K562 (cell line): ENCODE measurements around the gene DAZAP1. TPM values are rescaled to one million over a fixed set of nuclear protein-coding genes. Genes with fewer than 3 reads are reported as not detected.
A peak's percentile ranks its signal among the peaks of the same experiment; 100 is the strongest.

Source experiments
- ATF3 ChIP-seq, 2 experiments: fragments of 450-650 bp in 1 of 2; sonication (generic) in 1 of 2; formaldehyde crosslinking in 1 of 2; IDR thresholded peaks in 1 of 2; conservative IDR thresholded peaks in 1 of 2; 2 replicates each; pipeline versions ENCODE4 v1.6.1 to v1.8.1; 2016 to 2023; ENCODE audit warnings: mild to moderate bottlenecking in 2 of 2, moderate library complexity in 2 of 2, inconsistent platforms in 1 of 2, missing genetic modification reagents in 1 of 2
- BRCA1 ChIP-seq, 2 experiments: fragments of 450-650 bp in 1 of 2; sonication (generic) in 1 of 2; formaldehyde crosslinking in 1 of 2; IDR thresholded peaks; 2 replicates each; pipeline versions ENCODE4 v1.5.0 to v1.6.1; 2017 to 2020; ENCODE audit warnings: mild to moderate bottlenecking in 1 of 2, missing genetic modification reagents in 1 of 2
- GATAD2A ChIP-seq: fragments of 450-650 bp; IDR thresholded peaks from 2 replicates; pipeline ENCODE4 v1.6.1; 2017
- HDAC1 ChIP-seq, 2 experiments: fragments of 450-650 bp; IDR thresholded peaks; 2 replicates each; pipeline ENCODE4 v1.6.1; 2016 to 2017; ENCODE audit warnings: inconsistent platforms in 1 of 2, mild to moderate bottlenecking in 1 of 2, moderate library complexity in 1 of 2
- REST ChIP-seq, 2 experiments: fragments of 450-650 bp; formaldehyde crosslinking in 1 of 2; IDR thresholded peaks; 2 replicates each; pipeline versions ENCODE4 v1.4.0 to v1.6.1; 2014 to 2020; ENCODE audit warnings: mild to moderate bottlenecking in 2 of 2, borderline replicate concordance in 1 of 2, low read depth in 1 of 2
- RHOXF2B ChIP-seq: fragments of 250-450 bp; sonication (Bioruptor Pico); conservative IDR thresholded peaks from 2 replicates; pipeline ENCODE4 v1.5.1; 2021
- U2AF1 ChIP-seq: fragments of 200-400 bp; formaldehyde crosslinking; optimal IDR thresholded peaks from 2 replicates; pipeline ENCODE3; 2017; ENCODE audit warnings: mild to moderate bottlenecking, low read depth, low read length, moderate library complexity
- ZNF282 ChIP-seq: sonication (generic); formaldehyde crosslinking; IDR thresholded peaks from 2 replicates; pipeline ENCODE4 v1.8.1; 2023; ENCODE audit warnings: missing genetic modification reagents
- ZNF79 ChIP-seq: fragments of 250-450 bp; sonication (Bioruptor Pico); IDR thresholded peaks from 2 replicates; pipeline ENCODE4 v1.4.0; 2020; ENCODE audit warnings: low read depth, mild to moderate bottlenecking, moderate library complexity
- polyA plus RNA-seq, 8 experiments: library from polyadenylated mRNA; depleted of rRNA in 4 of 8; stranded (reverse) in 5 of 8; unstranded in 3 of 8; fragments of >200 nt; fragmentation: Nextera tagmentation in 2 of 8; fragmentation: Illumina TruSeq in 1 of 8; extraction: Ambion mirVana in 2 of 8; extraction: Trizol in 1 of 8; gene quantifications; 2 replicates each; pipeline versions ENCODE4 v1.2.1 to v1.2.3, GENCODE V29; 2011 to 2014; ENCODE audit warnings: inconsistent platforms in 1 of 8, missing spikeins in 1 of 8
- total RNA-seq, 7 experiments: library from RNA; depleted of rRNA in 6 of 7; stranded (reverse); fragments of >200 nt in 6 of 7; fragmentation: Illumina TruSeq in 2 of 7; extraction: Trizol in 2 of 7; gene quantifications; 2 replicates each; pipeline versions ENCODE4 v1.2.1 to v1.2.3, GENCODE V29; 2011 to 2021; ENCODE audit warnings: low replicate concordance in 1 of 7
- TF ChIP-seq, protein P1 (sequence below): sonication (generic); formaldehyde crosslinking; IDR thresholded peaks from 2 replicates; pipeline ENCODE4 v1.8.1; 2022; ENCODE audit warnings: missing genetic modification reagents
- TF ChIP-seq, protein P2 (sequence below): fragments of 450-650 bp; IDR thresholded peaks from 2 replicates; pipeline ENCODE4 v1.6.1; 2016; ENCODE audit warnings: borderline replicate concordance
- TF ChIP-seq, protein P3 (sequence below): fragments of 250-450 bp; sonication (Bioruptor Pico); IDR thresholded peaks from 2 replicates; pipeline ENCODE4 v1.6.1; 2021; ENCODE audit warnings: mild to moderate bottlenecking

Gene DAZAP1
- total and polyA plus RNA-seq, 9 of the 15 experiments (the other 6 are each of a cell fraction or from before 2014, with no cell fraction given): 10.8 to 289 (median 142) TPM

GRCh38 chr19:1383312-1384084 is 23.9 kb upstream of the DAZAP1 start, which contains the start of gene NDUFS7 (continued):
- TF ChIP-seq REST (IDR thresholded peaks at IDR 0.05; ENCODE audit: borderline replicate concordance) (peak; percentile 42; the same call in 1 of the 2 replicates), REST (CRISPR knock-in tag; IDR thresholded peaks at IDR 0.05; ENCODE audit: low read depth) (peak; percentile 52; the same call in 1 of the 2 replicates), BRCA1 (IDR thresholded peaks at IDR 0.05) (no peak), BRCA1 (CRISPR knock-in tag; IDR thresholded peaks at IDR 0.05) (0 out of 2 replicates have a peak, but pooled peaks have one; percentile 19), GATAD2A (peak; percentile 94), RHOXF2B (CRISPR knock-in tag) (no peak), ATF3 (IDR thresholded peaks at IDR 0.05) (peak; percentile 65; the same call in 1 of the 2 replicates), ATF3 (CRISPR knock-in tag; conservative IDR thresholded peaks at IDR 0.05) (peak; percentile 97), ZNF282 (CRISPR knock-in tag) (peak; percentile 86; the same call in 1 of the 2 replicates), HDAC1 (IDR thresholded peaks at IDR 0.05) (peak; percentile 93 to 100), U2AF1 (peak; percentile 98), ZNF79 (CRISPR knock-in tag) (no peak)
- TF ChIP-seq, protein P1, sequence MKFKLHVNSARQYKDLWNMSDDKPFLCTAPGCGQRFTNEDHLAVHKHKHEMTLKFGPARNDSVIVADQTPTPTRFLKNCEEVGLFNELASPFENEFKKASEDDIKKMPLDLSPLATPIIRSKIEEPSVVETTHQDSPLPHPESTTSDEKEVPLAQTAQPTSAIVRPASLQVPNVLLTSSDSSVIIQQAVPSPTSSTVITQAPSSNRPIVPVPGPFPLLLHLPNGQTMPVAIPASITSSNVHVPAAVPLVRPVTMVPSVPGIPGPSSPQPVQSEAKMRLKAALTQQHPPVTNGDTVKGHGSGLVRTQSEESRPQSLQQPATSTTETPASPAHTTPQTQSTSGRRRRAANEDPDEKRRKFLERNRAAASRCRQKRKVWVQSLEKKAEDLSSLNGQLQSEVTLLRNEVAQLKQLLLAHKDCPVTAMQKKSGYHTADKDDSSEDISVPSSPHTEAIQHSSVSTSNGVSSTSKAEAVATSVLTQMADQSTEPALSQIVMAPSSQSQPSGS (CRISPR knock-in tag): peak; percentile 30; the same call in 1 of the 2 replicates
- TF ChIP-seq, protein P2, sequence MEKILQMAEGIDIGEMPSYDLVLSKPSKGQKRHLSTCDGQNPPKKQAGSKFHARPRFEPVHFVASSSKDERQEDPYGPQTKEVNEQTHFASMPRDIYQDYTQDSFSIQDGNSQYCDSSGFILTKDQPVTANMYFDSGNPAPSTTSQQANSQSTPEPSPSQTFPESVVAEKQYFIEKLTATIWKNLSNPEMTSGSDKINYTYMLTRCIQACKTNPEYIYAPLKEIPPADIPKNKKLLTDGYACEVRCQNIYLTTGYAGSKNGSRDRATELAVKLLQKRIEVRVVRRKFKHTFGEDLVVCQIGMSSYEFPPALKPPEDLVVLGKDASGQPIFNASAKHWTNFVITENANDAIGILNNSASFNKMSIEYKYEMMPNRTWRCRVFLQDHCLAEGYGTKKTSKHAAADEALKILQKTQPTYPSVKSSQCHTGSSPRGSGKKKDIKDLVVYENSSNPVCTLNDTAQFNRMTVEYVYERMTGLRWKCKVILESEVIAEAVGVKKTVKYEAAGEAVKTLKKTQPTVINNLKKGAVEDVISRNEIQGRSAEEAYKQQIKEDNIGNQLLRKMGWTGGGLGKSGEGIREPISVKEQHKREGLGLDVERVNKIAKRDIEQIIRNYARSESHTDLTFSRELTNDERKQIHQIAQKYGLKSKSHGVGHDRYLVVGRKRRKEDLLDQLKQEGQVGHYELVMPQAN: peak; percentile 71; the same call in 1 of the 2 replicates
- TF ChIP-seq, protein P3, sequence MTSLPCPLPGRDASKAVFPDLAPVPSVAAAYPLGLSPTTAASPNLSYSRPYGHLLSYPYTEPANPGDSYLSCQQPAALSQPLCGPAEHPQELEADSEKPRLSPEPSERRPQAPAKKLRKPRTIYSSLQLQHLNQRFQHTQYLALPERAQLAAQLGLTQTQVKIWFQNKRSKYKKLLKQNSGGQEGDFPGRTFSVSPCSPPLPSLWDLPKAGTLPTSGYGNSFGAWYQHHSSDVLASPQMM: no peak
